Amygdala (tissue), 56 donors: Measurements from ENCODE around the gene RAD51C.
"Not testable (repeated sequence)": the region's sequence is repeated elsewhere in the genome, so short reads cannot be mapped to it uniquely, and the experiment has no call there.

Experiments
- DNase-seq, 56 donors: peaks; one replicate each; lab custom pipeline; 2025; lab: John Stamatoyannopoulos, UW

RAD51C gene

DNA sequence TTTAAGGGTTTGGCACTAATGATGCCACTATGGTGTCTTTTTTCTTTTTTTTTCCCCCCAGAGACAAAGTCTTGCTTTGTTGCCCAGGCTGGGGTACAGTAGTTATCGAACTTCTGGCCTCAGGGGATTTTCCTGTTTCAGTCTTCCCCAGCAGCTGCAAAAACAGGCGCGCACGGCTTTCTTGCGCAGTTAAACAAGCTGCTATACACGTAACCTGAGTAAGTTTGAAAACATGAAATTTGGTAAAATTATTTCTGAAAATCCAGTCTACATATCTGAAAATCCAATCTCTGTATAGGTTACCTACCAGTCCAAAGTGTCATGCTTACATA lies 12.4 kb upstream of the RAD51C start:
- no peak for DNase-seq

DNA sequence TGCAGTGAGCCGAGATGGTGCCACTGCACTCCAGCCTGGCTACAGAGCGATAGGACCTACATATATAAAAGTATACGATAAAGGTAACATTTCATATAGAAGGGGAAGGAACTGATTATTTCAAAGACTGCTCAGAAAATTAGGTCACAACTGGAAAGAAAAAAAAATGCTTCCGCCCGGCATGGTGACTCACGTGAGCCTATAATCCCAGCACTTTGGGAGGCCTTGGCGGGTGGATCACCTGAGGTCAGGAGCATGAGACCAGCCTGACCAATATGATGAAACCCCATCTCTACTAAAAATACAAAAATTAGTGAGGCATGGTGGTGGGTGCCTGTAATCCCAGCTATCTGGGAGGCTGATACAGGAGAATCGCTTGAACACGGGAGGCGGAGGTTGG lies 8.4 kb upstream of the RAD51C start:
- DNase-seq = no peak

DNA sequence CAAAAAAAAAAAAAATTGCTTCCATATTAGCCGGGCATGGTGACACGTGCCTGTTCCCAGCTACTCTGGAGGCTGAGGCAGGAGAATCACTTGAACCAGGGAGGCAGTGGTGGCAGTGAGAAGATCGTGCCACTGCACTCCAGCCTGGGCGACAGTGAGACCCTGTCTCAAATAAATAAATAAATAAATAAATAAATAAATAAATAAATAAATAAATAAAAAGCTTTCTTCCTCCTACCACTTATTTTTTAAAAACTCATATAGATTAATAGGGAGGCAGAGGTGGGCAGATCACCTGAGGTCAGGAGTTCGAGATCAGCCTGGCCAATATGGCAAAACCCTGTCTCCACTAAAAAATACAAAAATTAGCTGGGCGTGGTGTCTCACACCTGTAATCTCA lies 7.9 kb upstream of the RAD51C start:
- DNase-seq = not testable (repeated sequence)

DNA sequence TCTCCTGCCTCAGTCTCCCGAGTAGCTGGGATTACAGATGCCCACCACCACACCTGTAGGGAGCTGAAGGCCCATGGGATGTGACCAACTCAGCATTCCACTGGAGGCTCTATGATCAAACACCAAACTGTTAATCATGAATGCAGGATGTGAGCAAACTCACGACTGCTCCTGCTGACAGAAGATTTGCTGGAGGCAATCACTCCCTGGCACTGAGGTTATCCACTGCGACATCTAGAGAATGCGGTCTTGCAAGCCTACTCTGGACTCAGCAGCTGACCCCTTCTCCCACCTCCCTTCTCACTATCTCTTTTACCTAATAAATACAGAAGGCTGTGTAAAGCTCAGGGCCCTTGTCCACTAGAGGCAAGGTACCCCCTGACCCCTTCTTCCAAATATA lies 5.4 kb upstream of the RAD51C start:
- DNase-seq = no peak

DNA sequence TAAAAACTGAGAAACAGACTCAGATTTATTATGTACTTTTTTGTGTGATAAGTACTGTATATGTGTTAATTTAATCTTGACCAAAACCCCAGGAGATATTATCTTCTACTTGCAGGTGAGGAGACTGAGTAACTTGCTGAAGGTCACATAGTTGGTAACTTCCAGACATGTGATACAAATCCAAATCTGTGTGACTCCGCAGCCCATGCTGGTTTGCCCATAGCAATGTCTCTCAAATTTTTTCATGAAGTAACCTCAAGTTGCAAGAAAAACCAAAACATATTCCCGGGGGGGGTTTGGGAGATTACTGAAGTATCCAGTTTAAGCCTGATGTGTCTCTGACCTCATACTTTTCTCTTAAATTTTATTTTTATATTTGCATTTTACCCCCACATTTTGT lies 3.9 kb upstream of the RAD51C start:
- no peak for DNase-seq

DNA sequence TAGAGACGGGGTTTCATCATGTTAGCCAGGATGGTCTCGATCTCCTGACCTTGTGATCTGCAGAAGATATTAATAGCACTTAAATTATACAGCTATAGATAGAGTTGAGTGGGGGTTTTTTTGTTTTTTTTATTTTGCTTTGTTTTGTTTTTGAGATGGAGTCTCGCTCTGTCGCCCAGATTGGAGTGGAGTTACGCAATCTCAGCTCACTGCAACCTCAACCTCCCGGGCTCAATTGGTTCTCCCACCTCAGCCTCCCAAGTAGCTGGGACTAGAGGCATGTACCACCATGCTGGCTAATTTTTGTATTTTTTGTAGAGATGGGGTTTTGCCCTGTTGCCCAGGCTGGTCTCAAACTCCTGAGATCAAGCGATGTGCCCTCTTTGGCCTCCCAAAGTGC lies 2.4 kb upstream of the RAD51C start:
- DNase-seq = not testable (repeated sequence)

DNA sequence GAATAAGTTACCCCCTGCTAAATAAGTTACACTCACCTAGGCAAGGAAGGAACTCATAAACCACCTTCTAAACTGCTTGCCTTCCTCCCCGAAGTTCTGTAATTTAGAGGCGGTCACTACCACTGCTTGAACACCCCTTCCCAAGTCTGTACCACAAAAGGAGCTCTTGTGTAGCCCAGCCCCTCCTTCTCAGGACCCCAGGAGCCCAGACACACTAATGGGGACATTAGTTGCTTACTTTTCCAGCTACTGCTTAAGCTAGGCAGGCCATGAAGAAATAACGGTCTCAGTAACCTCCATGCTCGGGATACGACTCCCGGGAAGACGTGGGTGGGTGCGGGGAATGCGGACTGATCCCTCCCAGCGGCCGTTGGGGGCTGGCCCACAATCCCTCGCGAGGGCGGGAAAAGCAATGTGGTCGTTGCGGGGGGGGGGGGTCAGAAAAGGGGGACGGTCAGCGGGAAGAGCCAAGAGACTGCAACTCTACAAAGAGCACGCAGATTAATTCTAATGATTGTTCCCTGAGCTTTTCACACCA lies 632 bp upstream of the RAD51C start, which contains the start of gene TEX14:
TSS of gene TEX14 (minus strand) at position 345 of the 538 bp plus-strand sequence. CDS start 40,044 bp downstream, outside the sequence.
- DNase-seq = no peak

DNA sequence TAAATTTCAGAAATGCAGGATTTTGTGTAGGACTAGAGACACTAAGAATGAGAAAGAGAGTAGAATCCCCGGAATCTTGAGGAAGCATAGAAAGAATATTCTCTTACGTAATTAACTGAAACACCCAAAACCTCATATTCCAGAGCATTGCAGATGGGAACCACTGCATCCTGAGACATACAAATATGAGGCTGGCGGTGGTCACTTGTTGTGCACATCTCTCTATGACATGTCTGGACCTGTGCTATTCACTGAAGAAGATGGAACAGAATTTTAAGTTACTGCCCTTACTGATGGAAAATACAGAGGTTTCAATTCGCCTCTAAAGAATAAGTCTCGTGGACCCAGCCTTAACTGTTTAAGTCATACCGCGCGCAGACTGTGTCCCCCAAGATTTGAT lies 806 bp downstream of the RAD51C start:
- no peak for DNase-seq

DNA sequence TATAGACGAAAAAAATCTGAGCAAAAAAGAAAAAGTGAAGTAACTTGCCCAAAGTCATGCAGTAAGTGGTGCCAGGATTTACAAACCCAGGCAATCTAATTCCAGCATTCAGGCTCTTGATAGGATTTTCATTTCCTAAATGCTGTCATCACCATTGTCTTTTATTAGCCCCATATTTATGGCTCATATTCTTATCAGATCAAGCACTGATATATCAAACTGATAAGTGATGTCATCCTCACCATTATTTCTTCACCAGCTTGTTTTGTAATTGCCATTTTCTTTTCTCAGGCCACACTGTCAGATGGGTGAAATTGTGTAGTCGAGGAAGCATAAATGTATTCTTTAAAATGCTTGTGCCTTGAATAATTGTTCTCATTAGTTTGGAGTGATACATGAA lies 1.3 kb downstream of the RAD51C start:
- no peak for DNase-seq

DNA sequence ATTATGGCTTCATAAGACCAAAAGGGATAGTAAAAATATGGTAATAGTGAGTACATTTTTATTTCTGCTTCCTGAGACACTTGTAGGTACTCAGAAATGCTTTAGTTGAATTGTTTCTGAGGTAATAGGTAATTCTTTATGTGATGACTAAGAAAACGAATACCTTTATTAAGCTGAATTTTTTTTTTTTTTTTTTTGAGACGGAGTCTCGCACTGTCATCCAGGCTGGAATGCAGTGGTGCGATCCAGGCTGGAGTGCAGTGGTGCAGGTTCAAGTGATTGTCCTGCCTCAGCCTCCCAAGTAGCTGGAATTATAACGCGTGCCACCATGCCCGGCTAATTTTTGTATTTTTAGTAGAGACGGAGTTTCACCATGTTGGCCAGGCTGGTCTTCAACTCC lies 1.9 kb downstream of the RAD51C start:
- DNase-seq = no peak

DNA sequence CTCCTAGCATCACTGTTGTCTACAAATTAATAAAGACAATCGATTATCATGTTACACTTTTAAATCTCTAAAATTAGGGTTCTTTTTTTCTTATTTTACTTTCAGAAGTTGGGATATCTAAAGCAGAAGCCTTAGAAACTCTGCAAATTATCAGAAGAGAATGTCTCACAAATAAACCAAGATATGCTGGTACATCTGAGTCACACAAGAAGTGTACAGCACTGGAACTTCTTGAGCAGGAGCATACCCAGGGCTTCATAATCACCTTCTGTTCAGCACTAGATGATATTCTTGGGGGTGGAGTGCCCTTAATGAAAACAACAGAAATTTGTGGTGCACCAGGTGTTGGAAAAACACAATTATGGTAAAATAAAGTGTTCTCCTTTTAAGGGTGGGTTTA lies 2.4 kb downstream of the RAD51C start:
- DNase-seq = peak in 1 of 56 donors; percentile 17

DNA sequence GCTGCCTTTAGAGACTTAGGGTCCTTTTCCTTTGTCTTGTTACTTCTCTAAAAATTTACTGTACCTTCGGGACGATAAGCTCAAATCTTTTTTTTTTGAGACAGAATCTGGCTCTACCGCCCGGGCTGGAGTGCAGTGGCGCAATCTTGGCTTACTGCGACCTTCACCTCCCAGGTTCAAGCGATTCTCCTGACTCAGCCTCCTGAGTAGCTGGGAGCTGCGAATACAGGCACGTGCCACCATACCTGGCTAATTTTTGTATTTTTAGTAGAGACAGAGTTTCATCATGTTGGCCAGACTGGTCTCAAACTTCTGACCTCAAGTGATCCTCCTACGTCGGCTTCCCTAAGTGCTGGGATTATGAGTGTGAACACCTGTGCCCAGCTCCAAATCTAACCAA lies 7.4 kb downstream of the RAD51C start:
- DNase-seq = no peak

DNA sequence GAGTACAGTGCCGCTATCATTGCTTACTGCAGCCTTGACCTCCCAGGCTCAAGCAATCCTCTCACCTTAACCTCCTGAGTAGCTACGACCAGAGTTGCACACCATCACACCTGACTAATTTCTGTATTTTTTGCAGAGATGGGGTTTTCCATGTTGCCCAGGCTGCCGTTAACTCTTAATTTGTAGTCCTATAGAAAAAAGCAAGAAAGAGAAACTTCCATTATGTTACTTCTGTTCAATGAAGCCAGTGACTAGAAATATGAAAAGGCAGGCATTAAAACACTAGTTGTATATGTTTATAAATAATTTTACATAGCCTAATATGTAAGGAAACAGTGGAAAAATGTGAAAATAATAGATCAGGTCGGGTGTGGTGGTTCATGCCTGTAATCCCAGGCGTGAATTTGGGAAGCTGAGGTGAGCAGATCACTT lies 9.7 kb downstream of the RAD51C start:
- DNase-seq = no peak

DNA sequence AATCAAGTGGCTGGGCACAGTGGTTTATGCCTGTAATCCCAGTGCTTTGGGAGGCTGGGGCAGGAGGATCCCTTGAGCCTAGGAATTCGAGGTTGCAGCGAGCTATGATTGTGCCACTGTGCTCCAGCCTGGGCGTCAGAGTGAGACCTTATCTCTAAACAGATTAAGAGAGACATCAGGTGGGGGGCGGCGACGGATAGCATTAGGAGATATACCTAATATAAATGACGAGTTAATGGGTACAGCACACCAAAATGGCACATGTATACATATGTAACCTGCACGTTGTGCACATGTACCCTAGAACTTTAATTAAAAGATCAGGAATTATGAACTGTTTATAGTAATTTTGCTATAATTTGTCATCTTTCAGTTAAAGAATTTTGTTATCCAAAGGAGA lies 10.3 kb downstream of the RAD51C start:
- no peak for DNase-seq

DNA sequence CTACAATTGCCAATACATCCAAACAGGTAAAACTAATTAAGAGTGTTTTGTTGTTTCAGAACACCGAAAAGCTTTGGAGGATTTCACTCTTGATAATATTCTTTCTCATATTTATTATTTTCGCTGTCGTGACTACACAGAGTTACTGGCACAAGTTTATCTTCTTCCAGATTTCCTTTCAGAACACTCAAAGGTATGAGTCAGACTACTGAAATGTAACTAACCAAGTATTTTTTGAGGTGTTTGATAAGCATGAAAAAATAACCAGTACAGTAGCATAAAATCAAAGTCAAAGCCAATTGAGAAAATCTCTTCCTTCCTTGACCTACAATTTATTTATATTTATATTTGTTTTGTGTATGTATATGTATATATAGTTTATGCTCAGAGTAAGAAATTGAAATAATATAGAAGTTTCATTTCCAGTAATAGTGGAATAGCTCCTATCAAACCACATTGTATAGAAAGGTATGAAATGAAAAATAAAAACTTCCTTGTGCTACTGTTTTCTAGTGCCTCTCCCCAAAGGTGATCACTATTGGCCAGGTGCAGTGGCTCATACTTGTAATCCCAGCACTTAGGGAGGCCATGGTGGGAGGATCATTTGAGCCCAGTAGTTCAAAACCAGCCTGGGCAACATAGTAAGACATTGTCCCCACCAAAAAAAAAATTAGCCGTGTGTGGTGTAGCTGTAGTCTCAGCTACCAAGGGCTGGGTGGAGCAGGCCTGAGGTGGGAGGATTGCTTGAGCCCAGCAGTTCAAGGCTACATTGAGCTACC lies 10.9 kb downstream of the RAD51C start:
- DNase-seq = no peak

DNA sequence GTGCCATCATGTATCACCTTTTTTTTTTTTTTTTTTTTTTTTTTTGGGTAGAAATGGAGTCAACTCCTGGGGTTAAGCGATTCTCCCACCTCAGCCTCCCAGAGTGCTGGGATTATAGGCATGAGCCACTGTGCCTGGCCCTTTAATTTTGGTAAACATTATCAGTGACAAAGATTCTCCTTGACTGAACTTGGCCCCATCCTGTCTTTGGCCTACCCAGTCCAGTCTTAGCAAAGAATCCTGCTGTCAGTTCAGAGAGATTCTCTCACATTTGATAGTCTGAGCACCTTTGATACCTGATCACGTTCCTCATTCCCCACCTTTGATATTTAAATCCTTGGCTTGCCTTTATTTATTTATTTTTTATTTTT lies 11.5 kb downstream of the RAD51C start:
- DNase-seq = no peak

DNA sequence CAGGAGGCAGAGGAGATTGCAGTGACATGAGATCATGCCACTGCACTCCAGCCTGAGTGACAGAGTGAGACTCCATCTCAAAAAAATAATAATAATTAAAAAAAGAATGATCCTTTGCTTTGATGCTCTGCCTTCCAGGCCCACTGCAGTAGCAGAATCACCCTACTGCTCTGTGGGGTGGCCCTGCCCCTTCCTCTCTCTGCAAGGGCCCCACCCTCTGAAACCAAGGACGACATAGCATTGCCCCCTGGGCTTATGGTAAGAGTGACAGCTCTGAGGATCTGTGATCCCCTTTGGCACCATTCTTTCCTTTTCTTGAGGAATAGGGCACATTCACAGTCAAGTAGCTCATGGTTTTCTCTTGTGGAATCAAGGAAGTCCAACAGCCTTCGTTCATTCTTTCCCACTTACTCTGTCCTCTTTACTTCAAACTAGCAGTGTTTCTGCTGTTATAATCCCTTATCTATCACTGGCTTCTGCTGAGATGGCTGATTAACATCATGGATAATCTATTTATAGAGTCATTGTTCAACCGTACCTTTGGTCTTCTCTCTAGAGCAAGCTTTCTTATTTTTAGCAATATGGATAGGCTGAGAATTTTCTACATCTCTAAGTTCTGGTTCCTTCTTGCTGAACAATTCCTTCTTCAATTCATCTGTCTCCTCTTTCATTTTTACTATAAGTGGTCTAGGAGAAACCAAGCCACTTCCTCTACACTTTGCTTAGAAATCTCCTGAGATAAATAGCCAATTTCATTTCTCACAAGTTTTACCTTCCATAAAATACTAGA lies 14.1 kb downstream of the RAD51C start:
- no peak for DNase-seq

DNA sequence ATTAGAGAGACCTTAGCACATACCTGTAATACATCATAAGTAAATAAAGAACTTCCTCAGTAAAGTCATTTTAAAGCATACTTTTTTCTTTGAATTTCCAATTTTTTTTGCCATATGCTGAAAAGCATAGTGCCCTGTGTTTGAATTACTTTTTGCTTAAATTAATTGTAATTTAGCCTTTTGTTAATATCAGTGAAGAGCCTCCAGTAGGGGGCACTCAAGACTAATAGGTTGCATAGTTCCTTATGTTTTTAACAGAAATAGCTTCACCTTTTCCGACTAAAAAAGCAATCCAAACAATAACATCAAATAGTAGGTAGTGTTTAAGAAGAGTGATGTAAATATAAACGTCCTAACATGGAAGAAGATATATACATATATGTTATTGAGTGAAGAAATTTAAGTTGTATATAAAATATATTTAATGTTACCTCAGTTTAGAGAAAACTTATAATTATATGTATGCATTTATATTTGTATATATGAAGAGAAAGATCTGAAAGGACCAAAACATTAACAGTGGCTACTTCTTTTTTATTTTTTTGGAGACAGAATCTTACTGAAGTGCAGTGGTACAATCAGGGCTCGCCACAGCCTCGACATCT lies 18.6 kb downstream of the RAD51C start:
- DNase-seq = peak in 6 of 56 donors; percentile 0 to 44 (median 4)

DNA sequence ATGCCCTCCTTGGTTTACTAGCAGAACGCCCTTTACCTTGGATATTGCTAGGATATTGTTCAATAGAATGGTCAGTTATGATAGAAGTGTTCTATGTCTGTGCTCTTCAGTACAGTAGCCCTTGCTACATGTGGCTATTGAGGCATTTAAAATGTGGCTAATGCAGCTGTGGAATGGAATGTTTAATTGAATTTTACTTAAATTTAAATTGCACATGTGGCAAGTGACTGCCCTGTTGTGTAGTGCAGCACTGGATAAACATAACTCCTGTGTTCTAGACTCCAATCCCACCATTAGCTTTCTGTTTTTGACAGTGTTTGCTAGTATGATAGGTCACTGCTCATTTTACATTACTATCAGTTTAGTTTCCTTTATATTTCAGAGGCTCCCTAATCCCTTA lies 29.9 kb downstream of the RAD51C start:
- DNase-seq = no peak

DNA sequence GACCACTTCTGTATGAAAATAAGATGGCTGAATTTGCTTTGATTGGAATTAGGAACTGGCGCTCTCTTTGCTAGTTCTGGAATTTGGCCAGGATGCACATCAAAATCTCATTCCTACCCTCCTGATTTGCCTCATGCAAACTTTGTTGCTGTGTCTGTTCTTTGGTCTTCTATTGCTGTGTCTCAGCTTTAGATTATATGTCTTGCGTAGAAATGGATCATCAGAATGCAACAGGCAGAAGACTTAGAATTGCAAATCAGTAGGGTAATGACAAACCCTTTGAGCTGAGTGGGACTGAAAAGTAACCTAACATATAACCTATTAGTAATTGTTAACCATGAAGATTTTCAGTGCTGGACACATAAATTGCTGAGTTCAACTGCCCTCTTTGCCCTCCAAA lies 30.3 kb downstream of the RAD51C start:
- DNase-seq = no peak

DNA sequence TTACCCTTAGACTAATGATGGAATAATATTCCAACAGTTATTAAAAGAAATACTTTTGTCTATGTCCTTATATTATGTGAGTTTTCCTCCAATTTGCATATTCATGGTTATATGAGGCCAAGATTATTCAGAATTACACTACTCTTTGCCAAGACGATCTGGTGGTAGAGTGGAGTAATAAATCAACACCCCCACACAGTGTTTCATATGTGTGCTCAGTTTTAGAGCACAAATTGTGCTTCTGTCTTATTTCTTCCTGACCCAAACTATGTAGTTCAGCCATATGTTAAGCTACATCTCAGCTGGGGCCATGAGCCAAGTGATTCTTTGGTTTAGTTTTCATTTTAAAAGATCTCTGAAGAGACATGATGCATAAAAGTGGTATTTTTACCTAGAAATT lies 36.4 kb downstream of the RAD51C start:
- no peak for DNase-seq
